Cerebellar cortex (tissue), 1 donor: ENCODE measurements around the gene TCF19.
A peak's percentile ranks its signal among the peaks of the same experiment; 100 is the strongest.

Experiments
- DNase-seq: peaks from one replicate; pipeline ENCODE4 v3.0.0-alpha.2; 2015; ENCODE audit warnings: low spot score

TCF19 gene

GRCh38 chr6:31128093-31128676 is 30.2 kb upstream of the TCF19 start:
- peak; percentile 83 for DNase-seq

- DNase-seq, result no peak
Measured at GRCh38 chr6:31129130-31129529, 29.3 kb upstream of the TCF19 start.

GRCh38 chr6:31130751-31131150 is 27.6 kb upstream of the TCF19 start:
- no peak for DNase-seq

- no peak for DNase-seq
Measured at GRCh38 chr6:31131595-31131994, 26.8 kb upstream of the TCF19 start.

- no peak for DNase-seq
Measured at GRCh38 chr6:31132806-31133205, 25.6 kb upstream of the TCF19 start.

- no peak for DNase-seq
Measured at GRCh38 chr6:31135710-31136109, 22.7 kb upstream of the TCF19 start.

GRCh38 chr6:31138982-31139381 is 19.4 kb upstream of the TCF19 start, which contains the start of gene PSORS1C2:
PSORS1C2 (minus strand) TSS chr6:31139066; CDS start chr6:31139026, 40 bp downstream.
- no peak for DNase-seq

- DNase-seq, result no peak
Measured at GRCh38 chr6:31139599-31139998, 18.8 kb upstream of the TCF19 start.

GRCh38 chr6:31140643-31141042 is 17.7 kb upstream of the TCF19 start:
- DNase-seq, result no peak

- no peak for DNase-seq
Measured at GRCh38 chr6:31142361-31142761, 16.0 kb upstream of the TCF19 start.

GRCh38 chr6:31143148-31143547 is 15.2 kb upstream of the TCF19 start:
- no peak for DNase-seq

- DNase-seq, result no peak
Measured at GRCh38 chr6:31144296-31144969, 14.0 kb upstream of the TCF19 start.

- no peak for DNase-seq
Measured at GRCh38 chr6:31144970-31145340, 13.4 kb upstream of the TCF19 start.

GRCh38 chr6:31145386-31145785 is 13.0 kb upstream of the TCF19 start:
- no peak for DNase-seq

- DNase-seq, result no peak
Measured at GRCh38 chr6:31149827-31150447, 8.5 kb upstream of the TCF19 start.

GRCh38 chr6:31152781-31153180 is 5.6 kb upstream of the TCF19 start:
- DNase-seq, result no peak

GRCh38 chr6:31154436-31154835 is 4.0 kb upstream of the TCF19 start:
- DNase-seq, result no peak

GRCh38 chr6:31156641-31157040 is 1.7 kb upstream of the TCF19 start:
- no peak for DNase-seq

- no peak for DNase-seq
Measured at GRCh38 chr6:31157513-31158139, 763 bp upstream of the TCF19 start, which contains the start of gene CCHCR1. CCHCR1 (minus strand) TSS chr6:31157802; CDS start chr6:31157600, 202 bp downstream.

- DNase-seq, result no peak
Measured at GRCh38 chr6:31158863-31159855, 770 bp downstream of the TCF19 start.

- DNase-seq, result no peak
Measured at GRCh38 chr6:31161216-31162126, 3.1 kb downstream of the TCF19 start.
